DMS153 treated with DMSO at 0.1 percent for 48 hours (cell line): ENCODE data around the gene SEC24B.
"Not testable (repeated sequence)": the region's sequence is repeated elsewhere in the genome, so short reads cannot be mapped to it uniquely, and the experiment has no call there.

ENCODE experiments used
- DNase-seq: peaks from one replicate; lab custom pipeline; 2025; ENCODE audit not compliant: unreplicated experiment; lab: John Stamatoyannopoulos, UW

Gene SEC24B

GRCh38 chr4:109497511-109497910, 63.9 kb downstream of the SEC24B start:
- no peak for DNase-seq

DNA sequence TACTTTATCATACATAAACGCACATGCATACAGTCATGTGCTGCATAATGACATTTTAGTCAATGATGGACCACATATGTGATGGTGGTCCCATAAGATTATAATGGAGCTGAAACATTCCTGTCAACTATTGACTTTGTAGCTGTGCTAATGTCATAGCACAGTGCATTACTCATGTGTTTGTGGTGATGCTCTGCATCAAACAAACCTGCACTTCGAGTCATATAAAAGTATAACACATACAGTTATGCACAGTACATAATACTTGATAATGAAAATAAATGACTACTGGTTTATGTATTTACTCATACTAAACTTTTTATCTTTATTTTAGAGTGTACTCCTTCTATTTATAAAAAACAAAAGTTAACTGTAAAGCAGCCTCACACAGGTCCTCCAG, 65.9 kb downstream of the SEC24B start:
- DNase-seq = no peak

DNA sequence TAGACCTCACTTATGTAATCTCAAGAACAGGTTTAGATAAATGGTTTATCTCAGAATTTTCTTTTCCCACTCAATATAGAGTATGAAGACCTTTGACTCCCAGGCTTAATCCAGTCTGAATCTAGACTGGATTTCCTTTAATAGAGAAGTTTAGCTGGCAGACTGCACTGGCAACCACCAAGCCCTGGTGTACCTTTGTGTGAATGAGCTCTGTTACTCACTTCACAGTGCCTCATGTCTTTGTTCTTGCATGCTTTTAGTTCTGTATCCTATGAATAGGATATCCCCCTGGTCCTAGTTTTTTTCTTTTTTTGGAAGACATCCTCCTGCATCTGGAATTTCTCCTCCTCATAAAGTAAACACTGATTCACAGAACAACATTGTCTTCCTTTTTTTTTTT, 73.3 kb downstream of the SEC24B start:
- no peak for DNase-seq

- DNase-seq = no peak
Observed at GRCh38 chr4:109510687-109511086, 77.1 kb downstream of the SEC24B start.

GRCh38 chr4:109511414-109511813, 77.8 kb downstream of the SEC24B start:
- DNase-seq = no peak

- DNase-seq = not testable (repeated sequence)
Observed at GRCh38 chr4:109513368-109513767, 79.8 kb downstream of the SEC24B start.

DNA sequence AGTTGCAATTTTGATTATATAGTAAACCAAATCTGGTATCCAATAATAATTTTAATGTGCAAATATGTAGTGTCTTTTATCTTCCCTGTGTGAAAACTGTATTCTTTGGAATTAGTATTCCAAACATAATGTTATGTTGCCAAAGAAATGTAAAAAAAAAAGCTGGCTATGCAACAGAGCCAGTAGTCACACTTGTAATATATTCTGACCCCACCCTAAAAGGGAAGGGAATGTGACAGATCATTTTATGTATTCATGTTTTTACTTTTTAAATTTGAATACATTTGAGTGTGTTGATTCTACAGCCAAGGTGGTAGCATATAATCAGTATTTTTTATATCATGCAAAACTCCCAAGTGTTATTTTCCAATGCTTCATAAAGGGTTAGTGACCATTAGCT, 98.6 kb downstream of the SEC24B start:
- DNase-seq = no peak

GRCh38 chr4:109545401-109545800, 111.8 kb downstream of the SEC24B start:
- DNase-seq = no peak

DNA sequence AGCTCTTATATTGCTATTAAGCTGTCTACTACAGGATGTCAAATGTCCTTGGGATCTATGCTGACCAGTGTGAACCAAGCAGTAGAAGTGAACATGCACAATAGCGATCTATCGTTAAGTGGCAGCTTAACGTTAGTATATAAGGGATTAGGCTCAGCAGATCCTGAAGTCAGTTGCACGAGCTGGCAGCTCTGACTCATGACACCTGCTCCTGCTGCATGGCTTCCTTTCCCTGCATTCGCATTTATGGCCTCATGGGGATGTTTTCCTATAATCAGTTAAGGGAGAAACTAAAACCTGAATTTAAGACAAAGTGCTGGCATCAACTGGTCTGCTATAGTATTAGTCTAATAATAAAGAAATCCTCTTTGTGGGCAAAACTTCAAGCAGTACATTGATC, 113.8 kb downstream of the SEC24B start:
- no peak for DNase-seq

DNA sequence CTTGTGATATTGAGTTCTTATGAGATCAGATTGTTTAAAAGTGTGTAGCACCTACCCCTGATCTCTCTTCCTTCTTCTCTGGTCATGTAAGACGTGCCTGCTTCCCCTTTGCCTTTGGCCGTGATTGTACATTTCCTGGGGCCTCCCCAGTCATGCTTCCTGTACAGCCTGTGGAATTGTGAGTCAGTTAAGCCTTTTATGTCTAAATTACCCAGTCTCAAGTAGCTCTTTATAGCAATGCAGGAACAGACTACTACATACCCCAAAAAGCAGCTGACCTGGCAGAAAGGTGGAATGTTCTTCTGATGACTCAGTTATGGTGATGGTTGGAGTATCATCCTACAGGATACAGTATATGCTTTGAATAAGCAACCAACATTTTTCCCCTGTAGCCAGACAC, 115.0 kb downstream of the SEC24B start:
- DNase-seq = no peak

- no peak for DNase-seq
Observed at GRCh38 chr4:109552237-109552636, 118.6 kb downstream of the SEC24B start.

DNA sequence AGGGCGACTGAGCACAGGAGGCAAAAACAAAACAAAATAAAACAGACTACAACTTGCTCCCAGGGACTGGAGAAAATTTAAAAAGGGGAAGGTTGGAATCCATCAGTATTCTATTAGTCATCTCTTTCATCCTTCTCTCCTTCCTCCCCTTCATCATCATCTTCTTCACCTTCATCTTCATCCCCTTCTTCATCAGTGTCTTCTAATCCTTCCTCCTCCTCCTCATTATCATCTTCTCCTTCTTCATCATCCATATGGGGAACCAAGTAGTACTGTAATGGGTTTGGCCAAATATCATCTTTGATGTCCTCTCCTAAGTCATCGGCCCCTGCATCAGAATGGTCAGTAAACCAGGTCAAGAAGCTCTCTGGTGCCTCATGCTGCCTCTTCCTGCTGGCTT, 119.5 kb downstream of the SEC24B start:
- DNase-seq = no peak

- no peak for DNase-seq
Observed at GRCh38 chr4:109554971-109555370, 121.4 kb downstream of the SEC24B start.

- no peak for DNase-seq
Observed at GRCh38 chr4:109557433-109557832, 123.8 kb downstream of the SEC24B start.

- not testable (repeated sequence) for DNase-seq
Observed at GRCh38 chr4:109558095-109558494, 124.5 kb downstream of the SEC24B start.

GRCh38 chr4:109559625-109559982, 126.0 kb downstream of the SEC24B start:
- DNase-seq = peak; percentile 66

DNA sequence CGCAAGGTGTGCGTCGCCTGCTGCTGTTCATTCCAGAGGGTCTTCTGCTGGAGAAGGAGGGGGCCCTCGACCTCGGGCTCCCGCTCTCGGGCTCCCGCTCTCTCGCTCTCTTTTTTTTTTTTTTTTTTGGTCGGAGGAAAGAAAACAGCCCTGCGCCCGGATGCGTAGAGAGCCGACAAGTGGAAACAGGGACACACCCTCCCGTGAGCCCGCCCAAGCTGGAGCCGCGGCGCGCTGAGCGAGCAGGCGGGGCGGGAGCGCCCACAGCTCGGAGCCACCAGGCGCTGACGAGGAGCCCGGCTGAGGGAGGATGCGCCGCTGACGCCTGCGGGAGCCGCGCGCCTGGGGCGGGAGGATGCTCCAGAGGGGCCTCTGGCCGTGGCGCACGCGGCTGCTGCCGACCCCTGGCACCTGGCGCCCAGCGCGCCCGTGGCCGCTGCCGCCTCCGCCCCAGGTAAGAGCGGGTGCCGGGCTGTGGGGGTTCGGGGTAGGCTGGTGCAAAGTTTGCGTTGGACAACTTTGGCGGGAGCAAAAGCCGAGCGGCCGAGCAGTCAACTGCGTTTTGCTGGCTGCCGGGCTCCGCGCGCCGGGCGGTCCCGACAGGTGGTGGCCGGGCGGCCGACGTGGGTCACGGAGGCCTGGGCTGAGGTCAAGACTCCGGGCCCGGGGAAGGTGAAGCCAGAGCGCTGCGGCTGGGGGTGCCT, 126.5 kb downstream of the SEC24B start, which contains the start of gene MCUB:
MCUB (plus strand) TSS at position 264 of the 704 bp plus-strand sequence; CDS start at position 356, 92 bp downstream.
- DNase-seq = peak; percentile 71

GRCh38 chr4:109560687-109561461, 127.3 kb downstream of the SEC24B start:
- DNase-seq = no peak

GRCh38 chr4:109562457-109563239, 129.0 kb downstream of the SEC24B start:
- no peak for DNase-seq

DNA sequence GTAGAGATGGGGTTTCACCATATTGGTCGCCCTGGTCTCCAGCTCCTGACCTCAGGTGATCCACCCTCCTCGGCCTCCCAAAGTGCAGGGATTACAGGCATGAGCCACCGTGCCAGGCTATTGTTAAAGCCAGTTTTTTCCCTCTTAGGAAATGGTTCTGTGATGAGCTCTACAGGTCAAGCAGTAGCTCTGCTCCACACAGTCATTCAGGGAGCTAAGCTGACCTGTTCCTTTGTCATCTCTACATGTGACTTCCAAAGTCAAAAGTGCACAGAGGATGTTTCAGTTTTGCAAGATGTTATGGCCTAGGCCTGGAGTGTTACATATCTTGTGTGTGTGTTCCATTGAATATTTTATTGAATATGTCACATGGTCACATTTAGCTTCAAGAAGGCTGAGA, 137.9 kb downstream of the SEC24B start:
- no peak for DNase-seq

DNA sequence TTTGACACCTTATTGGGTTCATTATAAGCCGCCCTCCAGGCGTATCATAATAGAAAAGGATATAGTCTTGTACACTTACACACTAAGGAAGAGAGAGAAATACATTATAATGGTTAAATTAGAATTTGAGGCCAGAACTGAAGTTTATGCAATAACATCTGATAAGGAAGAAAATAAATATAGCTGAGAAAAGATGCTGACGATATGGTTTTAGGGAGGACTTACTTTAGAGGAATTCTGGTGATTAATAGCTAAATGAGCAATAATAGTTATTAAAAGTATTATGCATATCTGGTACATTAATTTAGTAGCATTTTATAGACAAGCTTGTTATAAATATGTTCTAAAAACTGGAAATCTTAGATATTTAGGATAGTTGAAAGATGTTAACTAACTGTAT, 138.5 kb downstream of the SEC24B start:
- DNase-seq = no peak

GRCh38 chr4:109574443-109574850, 140.8 kb downstream of the SEC24B start:
- DNase-seq = peak; percentile 31
